GM19025 (cell line): Measurements from ENCODE around the gene KCTD6.

Experiments
- ATAC-seq: cut with Tn5 transposase; IDR thresholded peaks from one replicate; pipeline ENCODE4 v1.9.1; 2021; ENCODE audit warnings: mild to moderate bottlenecking, low read depth, moderate library complexity; ENCODE audit not compliant: unreplicated experiment

The KCTD6 gene

DNA sequence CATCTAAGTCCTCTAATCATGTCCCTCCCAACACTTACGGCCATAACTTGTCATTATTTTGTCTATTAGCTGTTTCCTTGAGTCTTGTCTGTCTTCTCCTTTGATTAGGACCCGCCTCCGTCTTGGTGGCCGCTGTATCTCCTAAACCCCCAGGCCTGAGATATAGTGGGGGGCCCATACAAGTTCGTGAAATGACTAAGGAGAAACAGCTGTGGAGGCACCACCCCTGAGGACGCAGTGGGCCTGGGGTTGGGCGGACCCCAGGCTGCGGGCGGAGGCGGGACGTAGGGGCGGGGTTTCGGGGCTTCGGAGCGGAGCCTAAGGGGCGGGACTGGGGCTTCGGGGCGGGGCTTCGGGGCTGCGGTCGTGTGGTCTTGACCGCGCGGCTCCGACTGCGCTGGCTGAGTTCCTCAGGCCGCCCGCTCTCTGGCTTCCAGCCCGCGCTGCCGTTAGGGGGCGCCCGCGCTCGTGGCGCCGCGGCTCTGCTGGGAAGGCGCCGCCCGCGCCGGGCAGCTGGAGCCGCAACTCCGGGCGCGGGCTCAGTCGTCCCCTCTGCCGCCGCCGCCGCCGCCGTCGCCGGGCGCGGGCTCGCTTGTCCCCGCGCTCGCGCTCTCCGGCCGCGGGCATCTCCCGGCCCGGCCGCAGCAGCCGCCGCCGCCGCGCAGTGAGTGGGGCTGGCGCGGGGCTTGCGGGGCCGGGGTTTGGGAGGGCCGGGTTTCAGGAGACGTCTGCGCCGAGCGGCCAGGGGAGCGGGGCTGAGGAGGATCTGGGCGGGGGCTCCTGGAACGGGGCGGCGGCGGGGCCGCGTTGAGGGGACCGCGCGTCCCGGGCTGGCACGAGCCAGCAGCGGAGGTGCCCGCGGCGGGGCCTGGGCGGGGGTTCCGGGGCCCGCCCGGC, at the start of gene KCTD6:
Gene KCTD6 (plus strand): TSS at position 591 of the 897 bp plus-strand sequence. CDS start 6,660 bp downstream, outside the sequence.
- peak; percentile 96 for ATAC-seq

GRCh38 chr3:58452176-58452575, 39.7 kb upstream of the KCTD6 start:
- no peak for ATAC-seq

DNA sequence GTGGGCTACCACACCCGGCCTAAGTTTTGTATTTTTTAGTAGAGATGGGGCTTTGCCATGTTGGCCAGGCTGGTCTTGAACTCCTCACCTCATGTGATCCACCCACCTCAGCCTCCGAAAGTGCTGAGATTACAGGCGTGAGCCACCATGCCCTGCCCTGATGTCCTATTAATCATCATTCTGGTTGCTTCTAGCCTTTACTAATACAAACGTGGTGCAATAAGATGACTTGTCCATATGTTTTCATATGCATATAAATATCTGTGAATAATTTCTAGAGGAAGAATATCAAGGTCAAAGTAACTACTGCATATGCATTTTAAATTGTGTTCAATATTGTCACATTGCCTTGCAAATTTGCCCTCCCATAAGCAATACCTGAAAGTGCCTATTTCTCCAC, 32.7 kb upstream of the KCTD6 start:
- no peak for ATAC-seq

DNA sequence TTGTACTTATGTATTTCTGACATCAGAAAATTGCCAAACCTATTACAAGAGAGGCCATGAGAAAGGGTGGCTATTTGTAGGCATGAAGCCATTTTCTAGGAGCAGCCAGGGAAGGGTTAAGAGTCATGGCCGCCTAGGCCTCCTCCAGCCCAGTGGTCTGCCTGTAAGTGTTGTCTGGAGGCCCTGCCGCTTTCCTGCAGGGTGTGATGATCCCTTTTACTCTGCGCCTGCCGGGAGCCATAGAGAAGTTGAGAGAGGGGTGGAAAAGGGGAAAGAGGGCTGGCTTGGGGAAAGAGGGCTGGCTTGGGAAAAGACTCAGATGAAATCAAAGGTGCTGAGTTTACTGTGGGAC, 29.1 kb upstream of the KCTD6 start:
- ATAC-seq = no peak

DNA sequence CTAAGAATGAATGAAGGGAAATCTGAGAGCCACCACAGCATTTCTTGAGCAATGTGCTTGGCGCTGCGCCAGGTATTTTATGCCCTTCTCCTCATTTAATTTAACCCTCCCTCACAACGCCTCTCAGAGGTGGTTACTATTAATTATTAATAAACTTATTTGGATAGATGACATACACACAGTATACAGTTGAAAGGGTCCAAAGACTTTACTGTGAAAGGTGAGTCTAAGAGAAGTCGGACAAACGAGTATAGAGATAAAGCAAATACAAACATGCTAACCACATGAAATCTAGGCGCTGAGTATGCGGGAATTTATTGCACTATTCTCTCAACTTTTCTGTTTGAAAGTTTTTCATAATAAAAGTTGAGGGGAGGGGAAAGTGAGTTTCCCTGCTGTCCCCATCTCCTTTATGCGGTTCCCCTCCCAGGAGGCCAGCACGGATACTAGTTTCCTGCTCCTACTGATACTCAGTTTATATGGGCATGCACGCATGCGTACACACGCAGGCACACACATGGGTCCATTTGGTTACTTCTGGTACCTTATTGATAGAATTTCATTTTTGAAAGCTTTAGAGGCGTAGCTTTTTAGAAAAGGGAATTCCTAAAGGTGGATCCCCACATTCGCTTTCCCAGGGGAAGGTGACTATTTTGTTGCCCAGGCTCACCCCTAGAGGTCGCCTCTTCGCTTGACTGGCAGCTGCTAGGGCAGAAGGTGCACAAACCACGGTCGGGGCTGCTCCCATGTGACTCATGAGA, 28.5 kb upstream of the KCTD6 start:
- ATAC-seq = peak; percentile 87

GRCh38 chr3:58463942-58464271, 28.0 kb upstream of the KCTD6 start:
- ATAC-seq = no peak

DNA sequence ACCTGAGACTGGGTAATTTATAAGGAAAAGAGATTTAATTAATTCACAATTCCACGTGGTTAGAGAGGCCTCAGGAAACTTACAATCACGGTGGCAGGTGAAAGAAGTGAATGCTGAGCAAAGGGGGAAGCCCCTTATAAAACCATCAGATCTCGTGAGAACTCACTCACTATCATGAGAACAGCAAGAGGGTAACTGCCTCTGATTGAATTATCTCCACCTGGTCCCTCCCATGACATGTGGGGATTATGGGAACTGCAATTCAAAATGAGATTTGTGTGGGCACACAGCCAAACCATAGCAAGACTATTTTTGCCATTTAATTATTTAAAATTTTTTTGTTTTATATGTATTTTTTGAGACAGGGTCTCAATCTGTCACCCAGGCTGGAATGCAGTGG, 27.0 kb upstream of the KCTD6 start:
- ATAC-seq = no peak

GRCh38 chr3:58466899-58467563, 24.9 kb upstream of the KCTD6 start:
- ATAC-seq = no peak

DNA sequence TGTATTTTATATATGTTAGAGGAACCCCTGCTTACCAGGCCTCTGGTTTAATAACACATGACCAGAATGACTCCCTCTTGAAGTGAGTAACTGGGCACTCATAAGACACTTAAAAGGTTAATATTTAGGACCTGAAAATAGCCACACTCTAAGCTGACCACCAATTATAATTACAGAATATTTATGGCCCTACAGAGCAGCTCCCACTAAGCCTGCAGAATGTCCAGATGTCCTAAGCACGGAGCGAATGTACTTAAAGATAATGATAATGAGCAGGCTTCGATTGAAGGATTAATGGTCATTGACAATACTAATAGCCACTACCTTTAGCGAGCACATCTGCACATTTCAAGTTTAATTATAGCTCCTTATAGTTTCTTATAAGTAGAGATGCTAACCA, 22.8 kb upstream of the KCTD6 start:
- ATAC-seq = no peak

GRCh38 chr3:58470363-58471024, 21.4 kb upstream of the KCTD6 start:
- no peak for ATAC-seq

DNA sequence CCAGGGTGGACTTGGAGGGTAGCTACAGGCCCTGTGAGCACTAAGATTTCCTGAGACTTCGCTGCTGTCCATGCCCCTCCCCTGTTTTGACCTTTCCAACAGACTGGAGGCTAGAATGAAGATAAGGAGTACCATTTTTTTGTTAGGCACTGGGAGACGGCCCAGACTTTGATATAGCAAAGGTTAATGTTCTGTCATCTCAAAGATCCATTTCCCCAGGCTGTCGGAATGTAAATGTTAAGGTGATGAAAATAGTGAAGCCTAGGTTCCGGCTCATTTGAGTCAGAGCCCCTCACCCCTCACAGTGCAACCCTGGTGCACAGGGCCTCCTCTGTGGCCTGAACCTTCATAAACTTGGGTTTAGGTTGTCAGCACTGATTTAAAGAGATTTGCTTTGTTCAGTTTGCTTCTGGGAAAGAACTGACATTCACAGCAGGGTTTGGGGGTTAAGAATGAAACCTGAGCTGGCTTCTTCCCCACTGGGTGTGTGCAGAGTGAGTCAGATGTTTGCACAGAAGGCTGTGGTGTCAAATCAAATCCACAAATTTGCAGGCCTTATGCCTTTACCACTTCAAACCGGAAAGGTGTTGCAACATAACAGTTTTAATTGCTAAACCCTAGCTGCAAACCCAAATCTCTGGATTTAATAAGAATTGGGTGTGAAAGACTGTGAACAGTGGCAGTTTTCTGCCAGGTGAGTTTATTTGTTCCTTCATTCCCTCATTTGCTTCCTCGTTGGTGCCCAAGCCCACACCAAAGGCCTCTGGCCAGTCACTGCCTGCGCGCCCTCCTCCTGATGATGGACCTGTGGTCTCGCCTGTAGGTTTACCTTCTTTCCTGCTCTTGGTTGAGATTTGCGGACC, 20.6 kb upstream of the KCTD6 start:
- ATAC-seq = no peak

GRCh38 chr3:58473275-58473674, 18.6 kb upstream of the KCTD6 start:
- ATAC-seq = no peak

- ATAC-seq = no peak
Measured at GRCh38 chr3:58474348-58474911, 17.5 kb upstream of the KCTD6 start.

- ATAC-seq = no peak
Measured at GRCh38 chr3:58474967-58475578, 16.8 kb upstream of the KCTD6 start.

- ATAC-seq = no peak
Measured at GRCh38 chr3:58478781-58479180, 13.1 kb upstream of the KCTD6 start.

- no peak for ATAC-seq
Measured at GRCh38 chr3:58480309-58480708, 11.6 kb upstream of the KCTD6 start.

GRCh38 chr3:58482917-58483636, 8.8 kb upstream of the KCTD6 start:
- no peak for ATAC-seq

GRCh38 chr3:58484045-58484721, 7.7 kb upstream of the KCTD6 start:
- no peak for ATAC-seq
